ENCODE measurements around the gene SELENON. TPM values are rescaled to one million over a fixed set of nuclear protein-coding genes. Genes with fewer than 3 reads are reported as not detected.

SELENON gene
- total and polyA plus RNA-seq, 2 of the 8 experiments (the other 6 are each of a cell fraction or from before 2014, with no cell fraction given): 43.0 to 77.6 TPM

GRCh38 chr1:25782608-25783201, 17.3 kb upstream of the SELENON start:
- Histone ChIP-seq H2BK5ac (ENCODE audit: low read depth, low read length) (peak overlapping the region; percentile 81; the same call in 1 of the 2 replicates), H3K14ac (ENCODE audit: insufficient read length) (no peak overlapping the region), H3K4me1 (replicated peaks in 1 of 4; ENCODE audit: control insufficient read depth in 3 of 4, insufficient read depth in 4 of 4, low read length in 3 of 4) (peaks cover 6 to 24% (median 21%) of the 10 kb centered on the region in 4 experiments), H3K79me1 (ENCODE audit: low read depth, low read length) (no peaks in the 10 kb centered on the region), H3K9ac (replicated peaks in 1 of 4; ENCODE audit: extremely low read depth in 1 of 4, low read depth in 3 of 4, low read length in 3 of 4) (no peak overlapping the region), H2BK20ac (ENCODE audit: low read length) (0 out of 2 replicates have a peak overlapping the region, but pooled peaks have one; percentile 61), H2AFZ (ENCODE audit: low read length) (no peak overlapping the region), H3K23me2 (ENCODE audit: low read depth, low read length) (no peaks in the 10 kb centered on the region), H4K91ac (replicated peaks; ENCODE audit: insufficient read length, low read length) (no peak overlapping the region), H3K36me3 (ENCODE audit: control insufficient read depth in 2 of 4, insufficient read depth in 4 of 4, low read length in 3 of 4) (no peaks in the 10 kb centered on the region; a peak in 1 of 8 replicates), H2BK12ac (ENCODE audit: low read depth, low read length) (0 out of 2 replicates have a peak overlapping the region, but pooled peaks have one; percentile 80), H4K5ac (ENCODE audit: insufficient read length, low read depth, low read length) (no peak overlapping the region), H3K23ac (ENCODE audit: insufficient read length) (no peak overlapping the region), H3K27ac (ENCODE audit: low read depth, low read length) (no peak overlapping the region), H3K4ac (replicated peaks; ENCODE audit: insufficient read length, low read depth, low read length) (no peak overlapping the region), H3K4me3 (ENCODE audit: extremely low read depth in 1 of 4, insufficient read depth in 2 of 4, low read depth in 3 of 4, low read length in 4 of 4) (no peak overlapping the region), H2BK120ac (replicated peaks; ENCODE audit: low read depth, low read length) (no peak overlapping the region), H3K79me2 (ENCODE audit: control insufficient read depth in 1 of 2, insufficient read depth in 2 of 2, low read length in 2 of 2) (no peaks in the 10 kb centered on the region), H2BK15ac (ENCODE audit: low read length) (peak overlapping the region; percentile 36; the same call in 1 of the 2 replicates), H3K27me3 (replicated peaks in 1 of 4; ENCODE audit: control insufficient read depth in 3 of 4, extremely low read depth in 1 of 4, insufficient read depth in 3 of 4, low read length in 3 of 4) (no peaks in the 10 kb centered on the region; a peak in 1 of 7 replicates), H4K20me1 (replicated peaks in 1 of 2; ENCODE audit: control insufficient read depth in 1 of 2, insufficient read depth in 2 of 2, low read length in 2 of 2) (no peaks in the 10 kb centered on the region), H3K9me3 (ENCODE audit: insufficient read depth in 2 of 2, low read depth in 1 of 2, low read length in 1 of 2) (no peaks in the 10 kb centered on the region), H4K8ac (ENCODE audit: extremely low read depth, insufficient read depth, low read length) (no peak overlapping the region), H2AK5ac (ENCODE audit: low read depth, low read length) (no peak overlapping the region), H3K18ac (ENCODE audit: extremely low read depth, low read length) (peak overlapping the region; percentile 60), H3K4me2 (ENCODE audit: insufficient read depth in 1 of 2, low read depth in 2 of 2, low read length in 2 of 2) (no peak overlapping the region), H3K56ac (replicated peaks; ENCODE audit: insufficient read length, low read depth, low read length) (no peak overlapping the region)
- CTCF ChIA-PET (ENCODE audit: partially characterized antibody): interaction anchor here (0.6 to 2.9 kb wide), 9 partner anchors 9 to 150 kb away, joined by 3 to 18 read pairs (median 5); no protein-coding TSS in a partner anchor
- DNase-seq (ENCODE audit: low read depth in 1 of 2, low spot score in 2 of 2): no peak
- POLR2A ChIA-PET (ENCODE audit: partially characterized antibody): interaction anchor here (0.7 to 1.6 kb wide), 4 partner anchors 11 to 1082 kb away, joined by 3 to 5 read pairs (median 3); no protein-coding TSS in a partner anchor
- WGBS, 2 experiments (ENCODE audit: extremely low coverage in 1 of 2, insufficient coverage in 1 of 2, insufficient read length in 1 of 2, insufficient replicate concordance in 2 of 2, low coverage in 1 of 2, low lambda C conversion rate in 2 of 2, missing lambda C conversion rate in 1 of 2): 83% methylated on average over 18 of the region's 18 CpGs; no CpG with 5 or more reads in 1 of the 2 experiments
- FAIRE-seq: no peak
- no peak for TF ChIP-seq CEBPB (IDR thresholded peaks at IDR 0.05; ENCODE audit: low read depth, low read length)
- no peak for TF ChIP-seq SP1 (IDR thresholded peaks at IDR 0.05; ENCODE audit: low read depth, low read length)
- no peak for TF ChIP-seq KDM1A (IDR thresholded peaks at IDR 0.05; ENCODE audit: borderline replicate concordance, low read length)
- TF ChIP-seq SIRT6 (IDR thresholded peaks at IDR 0.05; ENCODE audit: low read length): no peak
- no peak for TF ChIP-seq MAX (IDR thresholded peaks at IDR 0.05)
- TF ChIP-seq POLR2A (IDR thresholded peaks at IDR 0.05; ENCODE audit: control extremely low read depth in 1 of 2, low read depth in 2 of 2, low read length in 2 of 2): no peak
- no peak for TF ChIP-seq BACH1 (IDR thresholded peaks at IDR 0.05; ENCODE audit: low read length)
- no peak for TF ChIP-seq KDM4A (IDR thresholded peaks at IDR 0.05; ENCODE audit: low read depth, low read length, severe bottlenecking)
- no peak for TF ChIP-seq ZNF274 (IDR thresholded peaks at IDR 0.05; ENCODE audit: borderline replicate concordance, extremely low read depth, low read length)
- no peak for TF ChIP-seq ATF3 (IDR thresholded peaks at IDR 0.05; ENCODE audit: insufficient read depth, low read depth, low read length)
- TF ChIP-seq FOSL1 (IDR thresholded peaks at IDR 0.05; ENCODE audit: insufficient read depth, low read depth, low read length): no peak
- TF ChIP-seq CHD1 (IDR thresholded peaks at IDR 0.05; ENCODE audit: low read depth, low read length): no peak
- no peak for TF ChIP-seq YY1 (IDR thresholded peaks at IDR 0.05; ENCODE audit: low read depth, low read length)

Data from H1 (cell line).